Head of caudate nucleus (tissue), 42 donors: ENCODE measurements around the gene ALPK1.
A peak's percentile ranks its signal among the peaks of the same experiment; 100 is the strongest.
"Not testable (repeated sequence)": the region's sequence is repeated elsewhere in the genome, so short reads cannot be mapped to it uniquely, and the experiment has no call there.

Experiments used
- DNase-seq, 42 donors: peaks; one replicate each; pipeline versions ENCODE4 v3.0.0 to v3.0.0-alpha.2; 2020 to 2021; ENCODE audit warnings: mixed read lengths in 7 of 42
- intact Hi-C: fragments of 100-400 bp; cut with DNase I; formaldehyde crosslinking; loops from one replicate; pipeline ENCODE4 v1.15.0; 2022

The ALPK1 gene

DNA sequence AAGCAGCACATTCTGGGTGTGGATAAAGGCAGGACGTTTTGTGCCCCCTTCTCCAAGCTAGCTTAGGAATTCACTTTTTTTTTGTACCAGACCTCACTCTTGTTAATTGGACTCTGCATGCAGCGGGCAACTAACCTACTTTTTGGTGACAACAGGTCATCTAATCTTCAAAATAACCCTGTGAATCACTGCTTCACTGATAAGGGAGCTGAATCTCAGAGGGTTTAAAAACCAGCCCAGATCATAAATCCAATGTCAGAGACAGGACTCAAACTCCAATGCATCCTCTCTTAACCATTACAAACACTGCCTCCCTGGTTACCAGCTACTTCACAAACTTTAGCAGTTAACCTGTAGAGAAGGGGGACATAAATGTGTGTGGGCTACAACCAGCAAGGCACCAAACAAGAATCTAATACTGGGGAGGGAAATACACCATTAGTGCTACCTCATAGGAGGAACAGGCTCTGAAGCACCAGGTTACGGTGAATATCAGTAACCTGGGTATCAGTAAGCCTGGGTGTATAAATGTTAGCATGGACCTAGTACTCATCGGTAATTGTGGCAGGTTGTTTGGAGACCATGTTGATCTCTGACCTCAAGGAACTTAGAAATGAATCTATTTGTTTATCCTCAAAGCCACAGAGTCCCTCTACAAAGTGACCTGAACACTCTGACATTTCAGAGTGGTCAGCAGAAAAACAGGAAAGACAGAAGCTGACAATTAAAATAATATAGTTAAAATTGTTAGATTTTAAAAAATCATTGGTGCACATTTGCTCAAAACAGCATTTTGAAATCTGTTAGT, 14.1 kb upstream of the ALPK1 start:
- no peak for DNase-seq
- intact Hi-C loops: no loop called here

DNA sequence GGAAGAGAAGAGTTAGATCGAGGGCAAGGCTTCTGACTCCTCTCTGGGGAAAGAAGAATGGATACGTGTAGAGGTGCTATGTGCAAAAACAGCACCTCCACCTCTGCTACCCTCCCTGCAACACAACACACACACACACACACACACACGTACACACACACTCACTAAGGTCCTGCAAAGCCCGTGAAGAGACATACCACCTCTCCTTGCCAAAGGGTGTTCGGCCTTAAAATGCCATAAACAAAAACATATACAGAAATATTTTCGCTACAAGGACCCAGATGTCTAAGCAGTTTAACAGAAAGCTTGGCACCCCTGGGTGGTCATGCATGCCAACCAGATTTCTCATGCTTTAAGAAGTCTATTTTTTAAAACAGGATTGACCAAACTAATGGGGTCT, 13.0 kb upstream of the ALPK1 start:
- DNase-seq: no peak
- intact Hi-C loops: no loop called here

DNA sequence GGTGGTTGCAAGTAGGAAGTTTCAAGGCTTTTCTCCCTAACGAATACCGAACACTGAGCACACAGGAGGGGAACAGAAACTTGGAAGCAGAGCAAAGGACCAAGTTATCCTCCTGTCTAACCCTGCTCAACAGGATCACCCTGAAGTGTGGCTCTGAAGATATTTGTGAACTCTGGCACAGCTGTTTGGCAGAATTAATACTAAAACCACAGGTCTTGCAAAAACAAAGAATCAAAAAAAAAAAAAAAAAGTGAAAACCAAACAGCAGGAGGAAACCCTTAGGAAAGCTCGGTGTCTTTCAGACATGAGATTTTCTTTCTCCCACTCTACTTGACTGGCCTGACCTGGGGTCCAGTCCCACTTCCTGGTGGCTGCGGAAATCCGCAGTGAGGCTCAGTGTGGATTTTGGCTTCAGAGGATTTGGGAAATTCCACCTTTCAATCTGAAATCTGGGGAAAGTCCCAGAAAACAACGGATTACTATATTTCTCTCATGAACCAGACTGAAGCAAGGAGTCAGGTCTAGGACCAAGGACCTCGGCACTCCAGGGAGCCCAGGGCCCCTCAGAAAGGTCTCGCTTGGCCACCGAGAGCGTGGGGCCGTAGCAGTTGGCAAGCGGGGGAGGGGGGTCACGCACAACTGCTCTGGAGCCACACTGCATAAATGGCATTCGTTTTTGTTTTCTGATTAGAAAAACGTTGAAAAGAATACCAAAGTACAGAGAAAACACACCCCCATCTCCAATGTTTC, 12.3 kb upstream of the ALPK1 start:
- peak in 7 of 42 donors; percentile 9 to 32 (median 23) for DNase-seq
- intact Hi-C loops: no loop called here

DNA sequence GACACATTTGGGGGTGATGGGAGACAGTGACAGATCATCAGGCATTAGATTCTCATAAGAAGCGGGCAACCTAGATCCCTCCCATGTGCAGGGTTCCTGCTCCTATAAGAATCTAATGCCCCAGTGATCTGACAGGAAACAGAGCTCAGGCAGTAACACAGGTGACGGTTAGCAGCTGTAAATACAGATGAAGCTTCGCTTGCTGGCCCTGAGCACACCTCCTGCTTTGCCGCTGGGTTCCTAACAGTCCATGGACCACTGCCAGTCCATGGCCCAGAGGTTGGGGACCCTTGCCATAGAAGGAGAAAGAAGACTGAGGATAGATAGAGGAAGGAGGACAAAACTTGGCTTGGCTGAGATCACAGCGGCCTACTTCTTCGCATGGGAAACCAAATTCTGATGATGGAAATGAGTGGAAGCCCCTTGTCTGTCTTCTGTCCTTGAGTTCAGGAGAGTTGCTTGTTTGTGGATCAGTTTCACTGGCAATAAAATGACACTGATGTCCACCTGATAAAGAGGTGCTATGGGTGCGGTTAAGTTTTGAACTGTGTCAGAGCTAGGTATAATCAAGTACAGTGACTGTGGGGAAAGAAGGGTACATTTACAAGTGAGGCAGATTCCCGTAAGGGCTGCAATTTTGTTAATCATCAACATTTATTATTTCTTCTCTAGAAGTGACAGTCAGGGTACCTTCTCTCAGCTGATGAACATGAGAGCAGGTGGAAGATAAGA, 9.7 kb upstream of the ALPK1 start:
- DNase-seq: no peak
- intact Hi-C loops: no loop called here

DNA sequence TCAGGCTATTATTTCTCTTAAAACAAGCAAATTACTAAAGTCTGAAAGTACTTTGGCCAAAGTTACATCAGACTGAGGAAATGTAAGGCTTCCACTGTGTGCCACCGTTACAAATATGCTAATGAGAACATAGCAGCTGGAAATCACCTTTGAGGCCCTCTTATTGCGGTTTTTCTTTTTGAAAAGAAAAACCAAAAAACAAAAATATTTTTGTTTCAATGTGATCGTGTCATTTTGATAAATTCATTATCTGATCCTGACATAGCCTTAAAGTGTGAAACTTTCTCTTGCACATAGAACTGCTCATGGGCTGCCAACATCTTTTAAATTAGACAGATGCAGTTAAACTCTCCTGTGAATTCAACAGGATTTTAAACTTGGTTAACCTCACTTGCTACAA, 8.7 kb upstream of the ALPK1 start:
- DNase-seq: no peak
- intact Hi-C loops: no loop called here

DNA sequence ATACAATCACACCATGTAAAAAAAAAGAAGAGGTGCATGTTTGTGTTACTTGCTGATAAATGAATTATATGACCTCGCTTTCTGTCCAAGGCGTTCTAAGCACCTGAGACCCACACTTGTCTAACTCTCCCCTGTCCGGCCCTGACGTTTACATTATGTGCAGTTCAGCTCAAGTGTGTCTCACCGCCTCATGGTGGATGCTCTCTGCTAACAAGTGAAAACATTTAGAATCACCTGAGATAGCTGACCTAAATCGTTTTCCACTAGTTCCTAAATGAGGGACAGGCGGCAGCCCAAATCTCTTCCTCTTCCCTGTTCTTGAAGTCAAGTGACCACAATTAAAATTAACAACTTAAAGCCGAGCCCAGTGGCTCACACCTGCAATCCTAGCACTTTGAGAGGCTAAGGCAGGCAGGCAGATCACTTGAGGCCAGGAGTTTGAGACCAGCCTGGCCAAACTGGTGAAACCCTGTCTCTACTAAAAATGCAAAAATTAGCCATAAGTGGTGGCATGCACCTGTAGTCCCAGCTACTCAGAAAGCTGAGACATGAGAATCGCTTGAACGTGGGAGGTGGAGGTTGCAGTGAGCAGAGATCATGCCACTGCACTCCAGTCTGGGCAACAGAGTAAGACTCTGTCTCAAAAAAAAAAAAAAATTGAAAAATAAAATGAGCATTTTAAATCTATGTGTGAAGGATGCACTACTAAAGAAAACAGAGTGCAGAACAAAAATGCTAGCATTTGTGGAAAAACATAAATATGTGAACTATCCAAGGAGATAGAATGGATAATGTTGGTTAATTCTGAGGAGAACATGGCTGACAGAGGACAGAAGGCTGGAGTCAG, 7.5 kb upstream of the ALPK1 start:
- DNase-seq: no peak
- intact Hi-C loops: no loop called here

DNA sequence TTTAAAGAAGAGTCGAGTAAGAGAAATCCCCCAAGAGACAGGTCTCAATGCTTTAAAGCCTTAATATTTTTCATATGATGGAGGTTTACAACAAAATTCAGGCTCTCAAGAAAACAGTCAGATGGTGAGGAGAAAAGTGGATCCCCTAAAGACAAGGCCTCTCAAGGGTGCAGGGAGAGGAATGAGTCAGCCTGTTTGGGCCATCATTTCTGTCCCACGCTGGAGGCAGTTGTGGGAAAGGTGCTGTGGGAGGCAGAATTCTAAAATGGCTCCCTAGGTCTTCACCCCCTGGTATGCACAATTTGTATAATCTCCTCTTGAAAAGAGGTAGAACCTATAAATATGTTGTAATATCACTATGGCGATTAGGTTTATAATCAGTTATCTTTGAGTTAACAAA, 6.8 kb upstream of the ALPK1 start:
- intact Hi-C loops: no loop called here
- DNase-seq: no peak

DNA sequence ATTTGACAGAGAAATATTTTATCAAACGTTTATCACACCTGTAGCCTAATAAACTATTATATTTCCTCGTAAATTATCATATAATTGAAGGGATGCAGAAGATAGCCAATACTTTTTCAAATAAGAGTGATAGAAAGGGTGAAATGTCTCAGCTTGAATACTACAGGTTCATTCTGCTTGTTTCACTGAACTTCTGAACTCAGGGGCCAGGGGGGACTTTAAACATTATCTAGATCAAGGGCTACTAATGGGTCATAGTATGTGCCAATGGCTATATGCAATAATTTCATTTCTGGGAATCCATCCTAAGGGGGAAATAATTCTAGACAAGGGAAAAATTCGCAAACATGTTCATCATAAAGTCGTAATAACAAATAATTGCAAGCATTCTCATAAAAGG, 2.6 kb downstream of the ALPK1 start:
- DNase-seq: no peak
- intact Hi-C loops: no loop called here

DNA sequence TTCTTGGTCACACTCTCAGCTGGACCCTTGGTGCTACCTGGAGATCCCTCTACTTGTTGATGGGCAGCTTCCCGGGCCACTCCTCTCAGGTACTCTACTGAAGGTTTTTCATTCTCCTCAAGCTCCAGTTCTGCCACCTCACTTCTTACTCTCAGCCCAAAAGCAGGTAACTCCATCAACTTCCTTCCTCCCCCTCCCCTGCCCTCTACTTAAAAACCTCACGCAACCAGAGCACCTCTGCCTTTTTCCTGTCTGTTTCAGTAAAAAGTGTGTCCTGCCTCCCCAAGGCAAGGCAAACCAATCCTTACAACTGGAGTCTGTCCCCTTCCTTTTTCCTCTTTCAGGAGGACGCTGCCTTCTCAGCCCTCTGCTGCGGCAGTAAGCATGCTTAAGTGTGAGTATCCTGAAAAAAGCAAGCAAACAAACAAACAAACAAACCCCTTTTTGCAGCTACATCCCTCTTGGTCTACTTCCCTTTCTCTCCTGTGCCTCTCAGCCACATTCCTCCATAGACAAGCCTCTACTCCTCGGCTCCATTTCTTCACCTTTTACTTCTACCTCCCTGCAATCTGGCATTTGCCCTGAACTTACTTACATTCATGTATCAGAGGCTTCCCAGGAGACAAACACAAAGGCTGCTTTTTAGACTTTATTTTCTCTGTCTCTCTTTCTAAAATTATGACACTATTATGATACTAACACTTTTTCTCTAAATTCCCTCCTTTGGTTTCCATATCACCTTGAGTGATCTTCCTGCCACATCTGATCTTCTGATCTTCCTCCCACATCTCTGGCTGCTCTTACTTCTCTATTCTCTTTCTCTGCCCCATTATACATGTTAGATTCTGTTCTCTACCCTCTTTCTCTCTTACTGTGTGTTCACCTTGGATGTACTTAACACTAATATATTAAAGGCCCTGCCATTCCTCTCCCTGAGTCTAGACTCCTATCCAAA, 5.4 kb downstream of the ALPK1 start:
- DNase-seq: no peak

DNA sequence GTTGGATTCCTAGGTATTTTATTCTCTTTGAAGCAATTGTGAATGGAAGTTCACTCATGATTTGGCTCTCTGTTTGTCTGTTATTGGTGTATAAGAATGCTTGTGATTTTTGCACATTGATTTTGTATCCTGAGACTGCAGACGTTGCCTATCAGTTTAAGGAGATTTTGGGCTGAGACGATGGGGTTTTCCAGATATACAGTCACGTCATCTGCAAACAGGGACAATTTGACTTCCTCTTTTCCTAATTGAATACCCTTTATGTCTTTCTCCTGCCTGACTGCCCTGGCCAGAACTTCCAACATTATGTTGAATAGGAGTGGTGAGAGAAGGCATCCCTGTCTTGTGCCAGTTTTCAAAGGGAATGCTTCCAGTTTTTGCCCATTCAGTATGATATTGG, 8.3 kb downstream of the ALPK1 start:
- intact Hi-C loops, DNase-seq: not testable (repeated sequence)

More for the DNA sequence above, 5.4 kb downstream of the ALPK1 start:
- intact Hi-C loops: no loop called here

DNA sequence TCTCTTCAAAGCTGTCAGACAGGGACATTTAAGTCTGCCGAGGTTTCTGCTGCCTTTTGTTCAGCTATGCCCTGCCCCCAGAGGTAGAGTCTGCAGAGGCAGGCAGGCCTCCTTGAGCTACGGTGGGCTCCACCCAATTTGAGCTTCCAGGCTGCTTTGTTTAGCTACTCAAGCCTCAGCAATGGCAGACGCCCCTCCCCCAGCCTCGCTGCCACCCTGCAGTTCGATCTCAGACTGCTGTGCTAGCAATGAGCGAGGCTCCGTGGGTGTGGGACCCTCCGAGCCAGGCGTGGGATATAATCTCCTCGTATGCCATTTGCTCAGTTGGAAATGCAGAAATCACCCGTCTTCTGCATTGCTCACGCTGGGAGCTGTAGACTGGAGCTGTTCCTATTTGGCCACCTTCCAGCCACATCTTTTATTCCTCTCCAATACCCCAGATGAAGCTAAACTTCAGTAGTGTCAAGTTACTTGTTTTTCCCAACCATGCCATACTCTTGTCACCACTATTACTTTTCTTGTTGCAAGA, 12.2 kb downstream of the ALPK1 start:
- peak in 41 of 42 donors; percentile 19 to 79 (median 50) for DNase-seq
- intact Hi-C loops: not testable (repeated sequence)

DNA sequence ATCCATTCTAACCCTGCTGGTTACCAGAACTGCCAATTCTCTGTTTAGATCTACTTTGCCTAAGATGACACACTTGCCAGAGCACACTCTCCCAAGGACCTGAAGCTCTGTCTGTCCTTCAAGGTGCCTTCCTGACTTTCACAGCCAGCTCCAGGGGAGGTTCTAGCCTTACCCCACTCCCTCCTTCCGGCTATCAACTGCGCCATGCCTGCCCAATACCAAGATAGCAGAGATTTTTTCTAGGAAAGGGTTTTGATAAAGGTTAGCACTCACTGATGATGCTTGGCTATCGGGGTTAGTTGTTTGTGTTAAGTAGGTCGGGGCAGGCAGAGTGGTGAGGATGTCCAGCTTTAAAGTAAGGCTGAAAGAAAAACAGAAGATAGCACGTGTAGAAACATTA, 14.3 kb downstream of the ALPK1 start:
- no peak for DNase-seq
- intact Hi-C loops: no loop called here

DNA sequence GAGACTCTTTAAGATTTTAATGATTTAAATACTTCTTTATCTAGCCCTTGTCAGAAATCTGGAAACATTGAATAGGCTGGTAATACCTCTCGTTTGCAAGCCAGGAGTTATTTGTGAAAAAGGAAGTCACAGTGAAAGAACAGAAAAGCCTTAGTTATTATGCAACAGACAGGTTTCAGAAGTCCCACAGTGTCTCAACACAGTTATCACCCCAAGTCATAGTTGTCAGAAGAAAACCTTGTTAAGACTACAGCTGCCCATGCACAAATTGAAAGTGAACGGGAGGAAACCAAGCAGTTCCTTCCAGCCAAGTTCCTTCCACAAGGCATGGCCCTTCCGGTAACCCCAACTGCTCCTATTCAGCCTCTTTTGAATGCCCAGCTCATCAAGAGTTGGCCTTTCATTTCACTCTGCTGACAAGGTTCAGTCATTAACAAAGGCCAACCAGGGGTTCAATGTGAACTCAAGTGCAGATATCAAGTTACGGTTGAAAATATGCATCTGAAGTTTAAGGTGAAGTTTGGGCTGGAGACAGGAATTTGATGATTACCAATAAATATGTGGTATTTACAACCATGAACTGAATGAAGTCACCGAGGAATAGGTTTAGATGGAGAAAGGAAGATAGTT, 15.6 kb downstream of the ALPK1 start:
- intact Hi-C loops: no loop called here
- DNase-seq: peak in 6 of 42 donors; percentile 4 to 41 (median 16)

DNA sequence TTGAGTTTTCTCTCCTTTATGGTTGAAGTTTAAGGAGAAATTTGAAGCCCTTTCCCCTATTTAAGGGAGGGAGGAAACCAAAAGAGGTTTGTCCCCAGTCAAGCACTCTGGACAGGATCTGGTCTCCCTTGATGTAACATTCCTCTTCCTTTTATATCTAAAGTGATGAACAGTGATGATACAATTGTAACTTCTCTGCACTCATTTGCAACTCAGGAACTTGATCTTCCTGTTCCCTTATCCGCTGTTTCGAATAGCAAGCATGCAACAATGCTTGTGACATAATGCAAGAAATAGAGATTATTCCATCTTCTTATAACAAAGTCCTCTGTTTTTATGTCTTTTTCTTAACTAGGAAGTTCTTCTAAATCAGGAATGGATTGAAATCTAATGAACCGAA, 18.3 kb downstream of the ALPK1 start:
- DNase-seq: no peak
- intact Hi-C loops: no loop called here

DNA sequence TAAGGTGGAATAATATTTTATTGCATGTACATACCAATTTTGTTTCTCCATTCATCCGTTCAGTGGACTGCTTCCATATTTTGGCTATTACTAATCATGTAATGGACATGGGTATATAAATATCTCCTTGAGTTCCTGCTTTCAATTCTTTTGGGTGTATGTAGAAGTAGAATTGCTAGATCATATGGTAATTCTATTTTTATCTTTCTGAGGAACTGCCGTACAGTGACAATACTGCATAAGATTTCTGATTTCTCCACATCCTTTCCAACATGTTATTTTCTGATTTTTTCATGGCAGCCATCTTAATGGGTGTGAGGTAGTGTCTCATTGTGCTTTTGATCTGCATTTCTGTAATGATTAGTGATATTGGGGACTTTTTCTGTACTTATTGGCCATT, 19.2 kb downstream of the ALPK1 start:
- intact Hi-C loops: no loop called here
- no peak for DNase-seq

DNA sequence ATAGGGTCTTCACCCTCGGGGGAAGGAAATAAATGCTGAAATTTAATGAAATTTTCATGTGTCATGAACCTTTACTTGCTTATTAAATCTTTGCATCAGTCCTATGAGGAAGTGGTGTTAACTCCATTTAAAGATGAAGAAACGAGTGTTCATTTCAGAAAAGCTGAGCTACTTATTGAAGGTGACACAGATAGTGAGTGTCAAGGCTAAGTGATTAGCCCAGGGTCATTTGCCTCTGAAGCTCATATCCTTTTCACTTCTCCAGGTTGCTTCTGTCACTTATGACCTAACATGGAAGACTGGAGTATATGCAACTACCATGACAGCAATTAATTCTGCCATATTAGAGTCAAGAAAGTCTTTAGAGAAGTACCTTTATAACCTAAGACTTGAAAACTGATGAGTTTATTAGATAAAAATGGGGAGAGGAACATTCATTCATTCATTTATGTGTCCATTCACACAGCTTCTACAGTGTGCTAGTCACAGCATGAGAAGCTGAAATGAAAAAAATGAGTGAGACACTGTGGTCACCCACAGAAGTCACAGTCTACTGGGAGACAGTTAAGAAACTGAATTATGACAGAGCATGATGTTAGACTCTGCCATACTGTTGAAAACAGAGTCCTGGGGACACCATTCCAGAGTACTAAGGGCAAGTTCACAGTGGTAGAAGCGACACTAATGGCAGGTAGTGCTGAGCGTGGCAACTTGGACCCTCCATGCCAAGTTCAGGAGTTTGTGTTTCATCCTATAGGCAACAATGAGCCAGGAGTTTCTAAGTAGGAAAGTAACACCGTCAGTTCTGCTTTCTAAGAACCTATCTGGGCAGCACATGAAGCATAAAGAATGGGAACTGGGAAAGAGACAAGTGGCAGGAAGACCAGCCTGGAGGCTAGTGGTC, 21.3 kb downstream of the ALPK1 start:
- DNase-seq: no peak
- intact Hi-C loops: no loop called here
